ENCODE results near the gene FBXO15.

- TF ChIP-seq CTCF (IDR thresholded peaks at IDR 0.05; ENCODE audit: low read length) (no peak), EZH2 (optimal IDR thresholded peaks at IDR 0.05; ENCODE audit: low read depth, low read length) (no peak), EZH2phosphoT487 (IDR thresholded peaks at IDR 0.05; ENCODE audit: low read length) (no peak)
These were observed 84.6 kb downstream of the FBXO15 start for GRCh38 chr18:74063023-74063422.

Data from MM.1S (cell line).